PC-9 (cell line): ENCODE measurements around the gene FBLN2.

Source experiments
- EZH2 ChIP-seq: fragments of 200-600 bp; sonication (generic); IDR thresholded peaks from 2 replicates; pipeline ENCODE4 v1.8.0; 2017; ENCODE audit warnings: antibody characterized with exemption, low read depth
- TF ChIP-seq, protein P1 (sequence below): fragments of 200-600 bp; sonication (generic); conservative IDR thresholded peaks from 2 replicates; pipeline ENCODE4 v1.6.1; 2017; ENCODE audit warnings: mixed run types, antibody characterized with exemption, mild to moderate bottlenecking, moderate library complexity

DNA sequence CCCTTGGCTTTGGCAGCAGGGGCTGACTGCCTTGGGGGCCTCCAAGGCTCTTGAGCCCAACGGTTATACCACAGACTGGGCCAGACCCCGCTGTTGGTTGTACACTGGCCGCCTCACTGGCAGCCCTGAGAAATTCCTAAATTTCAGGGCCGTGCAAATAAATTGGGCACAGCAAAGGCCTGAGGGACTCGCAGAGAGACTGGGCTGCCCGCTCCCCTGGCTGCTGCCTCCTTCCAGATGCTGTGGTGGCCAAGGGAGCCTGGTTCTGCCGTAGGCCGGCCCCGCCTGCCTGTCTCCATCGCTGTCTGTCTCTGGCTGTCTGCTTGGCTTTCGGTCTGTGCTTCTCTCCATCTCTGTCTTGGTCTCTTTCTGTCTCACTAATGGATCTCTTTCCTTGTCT, 9.0 kb downstream of the FBLN2 start:
- TF ChIP-seq, protein P1, sequence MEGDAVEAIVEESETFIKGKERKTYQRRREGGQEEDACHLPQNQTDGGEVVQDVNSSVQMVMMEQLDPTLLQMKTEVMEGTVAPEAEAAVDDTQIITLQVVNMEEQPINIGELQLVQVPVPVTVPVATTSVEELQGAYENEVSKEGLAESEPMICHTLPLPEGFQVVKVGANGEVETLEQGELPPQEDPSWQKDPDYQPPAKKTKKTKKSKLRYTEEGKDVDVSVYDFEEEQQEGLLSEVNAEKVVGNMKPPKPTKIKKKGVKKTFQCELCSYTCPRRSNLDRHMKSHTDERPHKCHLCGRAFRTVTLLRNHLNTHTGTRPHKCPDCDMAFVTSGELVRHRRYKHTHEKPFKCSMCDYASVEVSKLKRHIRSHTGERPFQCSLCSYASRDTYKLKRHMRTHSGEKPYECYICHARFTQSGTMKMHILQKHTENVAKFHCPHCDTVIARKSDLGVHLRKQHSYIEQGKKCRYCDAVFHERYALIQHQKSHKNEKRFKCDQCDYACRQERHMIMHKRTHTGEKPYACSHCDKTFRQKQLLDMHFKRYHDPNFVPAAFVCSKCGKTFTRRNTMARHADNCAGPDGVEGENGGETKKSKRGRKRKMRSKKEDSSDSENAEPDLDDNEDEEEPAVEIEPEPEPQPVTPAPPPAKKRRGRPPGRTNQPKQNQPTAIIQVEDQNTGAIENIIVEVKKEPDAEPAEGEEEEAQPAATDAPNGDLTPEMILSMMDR, result no peak
- no peak for TF ChIP-seq EZH2
